Inflammatory macrophage (primary cell): ENCODE data around the gene MC1R.
A peak's percentile ranks its signal among the peaks of the same experiment; 100 is the strongest.
"Not testable (repeated sequence)": the region's sequence is repeated elsewhere in the genome, so short reads cannot be mapped to it uniquely, and the experiment has no call there.

Source experiments
- DNase-seq, 2 donors: peaks; one replicate each; pipeline ENCODE4 v3.0.0-alpha.2; 2020 to 2022
- total RNA-seq, 18 experiments: gene quantifications; one replicate each; lab custom pipeline; 2026; ENCODE audit warnings: mixed read lengths in 6 of 18, inconsistent platforms in 2 of 18; lab: John Stamatoyannopoulos, UW

The MC1R gene
- 0.59 to 2.8 (median 1.6) reads per million in 18 experiments for total RNA-seq

GRCh38 chr16:89918453-89919347, at the start of gene MC1R:
Gene MC1R (plus strand): TSS chr16:89918862. CDS start chr16:89919259, 397 bp downstream.
- DNase-seq = no peak

- DNase-seq = no peak
Observed at GRCh38 chr16:89869911-89870310, 48.8 kb upstream of the MC1R start.

- no peak for DNase-seq
Observed at GRCh38 chr16:89870440-89870839, 48.2 kb upstream of the MC1R start.

GRCh38 chr16:89871895-89872294, 46.8 kb upstream of the MC1R start:
- DNase-seq = no peak

GRCh38 chr16:89873109-89873971, 45.3 kb upstream of the MC1R start, which contains the start of gene TCF25:
Gene TCF25 (plus strand): TSS chr16:89873592. CDS start chr16:89873668, 76 bp downstream.
- DNase-seq = peak; percentile 80 to 90

GRCh38 chr16:89873972-89874689, 44.5 kb upstream of the MC1R start:
- DNase-seq = peak; percentile 98 to 99

- DNase-seq = not testable (repeated sequence)
Observed at GRCh38 chr16:89879123-89879522, 39.5 kb upstream of the MC1R start.

- no peak for DNase-seq
Observed at GRCh38 chr16:89880477-89881367, 37.9 kb upstream of the MC1R start.

- no peak for DNase-seq
Observed at GRCh38 chr16:89881368-89881730, 37.3 kb upstream of the MC1R start.

GRCh38 chr16:89883346-89884040, 35.2 kb upstream of the MC1R start:
- DNase-seq = no peak

- DNase-seq = no peak
Observed at GRCh38 chr16:89884041-89884421, 34.6 kb upstream of the MC1R start.

- no peak for DNase-seq
Observed at GRCh38 chr16:89887243-89887642, 31.4 kb upstream of the MC1R start.

GRCh38 chr16:89890200-89890599, 28.5 kb upstream of the MC1R start:
- DNase-seq = no peak

- DNase-seq = peak in 1 of 2 donors; percentile 16
Observed at GRCh38 chr16:89890886-89891657, 27.6 kb upstream of the MC1R start.

- DNase-seq = no peak
Observed at GRCh38 chr16:89892055-89892630, 26.5 kb upstream of the MC1R start.

- no peak for DNase-seq
Observed at GRCh38 chr16:89892635-89893034, 26.0 kb upstream of the MC1R start.

GRCh38 chr16:89893642-89894548, 24.8 kb upstream of the MC1R start:
- DNase-seq = no peak

- DNase-seq = no peak
Observed at GRCh38 chr16:89895482-89896250, 23.0 kb upstream of the MC1R start.
